Spleen (tissue), 7 donors: ENCODE measurements around the gene TRPV2.

ENCODE experiments used
- CTCF ChIP-seq, 11 experiments: fragments of 200-600 bp in 7 of 11; fragments of 450-650 bp in 4 of 11; sonication (generic) in 4 of 11; IDR thresholded peaks in 8 of 11; conservative IDR thresholded peaks in 3 of 11; 1 replicate in 7 of 11; 2 replicates in 4 of 11; pipeline versions ENCODE4 v1.4.0 to v1.8.0; 2016 to 2021; ENCODE audit warnings: antibody characterized with exemption in 11 of 11, inconsistent platforms in 4 of 11, mild to moderate bottlenecking in 1 of 11
- POLR2A ChIP-seq, 3 donors: fragments of 450-650 bp; IDR thresholded peaks; one replicate each; pipeline ENCODE4 v1.5.1; 2017; ENCODE audit warnings: antibody characterized with exemption in 3 of 3, mild to moderate bottlenecking in 1 of 3
- donor health status: DM: no; HTN: no; CAD: no; lungs with moderate emphysema.
- donor health status: DM: no; HTN: no; CAD: no.
- donor health status: DM: no; HTN: no; CAD: no.

DNA sequence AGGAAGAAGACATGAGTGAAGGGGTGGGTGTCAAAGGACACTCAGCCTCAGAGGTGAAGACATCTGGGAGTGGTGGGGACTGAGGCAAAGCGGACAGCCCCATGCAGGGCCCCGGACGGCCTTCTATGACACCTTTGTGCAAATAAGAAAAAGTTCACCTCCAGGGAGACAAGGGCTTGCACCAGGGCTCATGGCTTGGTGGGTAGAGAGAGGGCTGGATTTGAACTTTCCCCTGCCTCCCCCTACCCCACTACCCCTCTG is 46.2 kb downstream of the TRPV2 start:
- no peak for TF ChIP-seq POLR2A (IDR thresholded peaks at IDR 0.05)
- TF ChIP-seq CTCF (IDR thresholded peaks at IDR 0.05 in 8 of 11, conservative IDR thresholded peaks at IDR 0.05 in 3 of 11) = no peak
